NOMO-1 treated with DMSO at 0.1 percent for 48 hours (cell line): ENCODE measurements around the gene LMAN1L.

ENCODE experiments used
- DNase-seq: peaks from one replicate; lab custom pipeline; 2025; ENCODE audit not compliant: unreplicated experiment; lab: John Stamatoyannopoulos, UW

Gene LMAN1L

DNA sequence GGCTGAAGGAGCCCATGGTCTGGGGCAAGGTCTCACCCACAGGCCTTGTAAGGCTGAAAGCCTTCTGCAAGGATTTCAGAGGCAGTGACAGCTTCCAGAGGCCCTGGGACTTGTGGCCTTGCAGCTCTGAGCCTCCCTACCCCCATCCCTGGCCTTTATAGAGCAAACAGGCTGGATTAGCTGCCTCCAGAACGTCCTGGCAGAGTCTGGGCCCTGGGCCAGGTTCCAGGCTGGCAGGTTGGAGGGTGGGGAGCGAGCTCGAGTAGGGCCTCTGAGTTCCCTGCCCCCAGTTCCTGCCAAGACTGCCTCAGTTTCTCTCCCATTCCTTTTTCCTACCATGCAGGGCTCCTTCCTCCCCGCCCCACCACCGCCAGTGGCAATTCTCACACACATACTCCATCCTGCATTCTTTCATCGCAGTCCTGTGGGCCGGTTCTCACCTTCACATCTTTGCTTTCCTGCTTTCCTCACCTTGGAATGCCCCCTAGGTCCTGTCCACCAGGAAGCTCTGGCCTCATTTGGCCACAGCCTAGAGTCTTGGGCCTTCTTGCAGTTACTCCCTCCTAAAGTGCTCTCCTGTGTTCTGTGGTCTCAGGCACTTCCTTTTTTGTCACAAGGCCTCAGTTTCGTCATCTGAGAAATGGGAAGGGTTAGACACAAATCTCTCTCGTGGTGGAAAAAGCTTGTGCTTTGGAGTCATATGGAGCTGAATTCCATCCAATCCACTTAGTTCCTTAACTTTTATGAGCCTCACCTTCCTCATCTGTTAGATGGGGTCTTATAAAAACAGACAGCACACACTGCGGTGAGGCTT is 2.7 kb downstream of the LMAN1L start:
- DNase-seq, result no peak

GRCh38 chr15:74815961-74816360 is 3.3 kb downstream of the LMAN1L start:
- no peak for DNase-seq

- DNase-seq, result no peak
Observed at GRCh38 chr15:74816624-74817369, 4.2 kb downstream of the LMAN1L start.

DNA sequence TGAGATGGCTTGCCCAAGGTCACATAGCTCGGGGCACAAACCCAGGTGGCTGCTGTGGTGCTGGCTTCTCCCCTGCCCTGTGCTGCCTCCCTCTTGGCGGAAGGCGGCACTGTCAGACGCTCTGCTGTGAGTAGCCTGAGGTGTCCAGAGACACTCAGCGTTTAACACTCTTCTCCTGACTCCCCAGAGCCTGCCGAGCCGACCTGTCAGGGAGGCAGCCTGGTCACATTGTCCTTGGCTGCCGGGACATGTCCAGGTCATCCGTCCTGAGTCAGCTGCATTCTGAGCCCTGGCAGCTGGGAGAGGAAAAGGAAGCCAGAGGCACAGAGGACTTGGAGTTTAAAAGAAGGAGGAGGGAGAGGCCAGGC is 4.7 kb downstream of the LMAN1L start:
- DNase-seq, result no peak

GRCh38 chr15:74820056-74820455 is 7.4 kb downstream of the LMAN1L start:
- no peak for DNase-seq

DNA sequence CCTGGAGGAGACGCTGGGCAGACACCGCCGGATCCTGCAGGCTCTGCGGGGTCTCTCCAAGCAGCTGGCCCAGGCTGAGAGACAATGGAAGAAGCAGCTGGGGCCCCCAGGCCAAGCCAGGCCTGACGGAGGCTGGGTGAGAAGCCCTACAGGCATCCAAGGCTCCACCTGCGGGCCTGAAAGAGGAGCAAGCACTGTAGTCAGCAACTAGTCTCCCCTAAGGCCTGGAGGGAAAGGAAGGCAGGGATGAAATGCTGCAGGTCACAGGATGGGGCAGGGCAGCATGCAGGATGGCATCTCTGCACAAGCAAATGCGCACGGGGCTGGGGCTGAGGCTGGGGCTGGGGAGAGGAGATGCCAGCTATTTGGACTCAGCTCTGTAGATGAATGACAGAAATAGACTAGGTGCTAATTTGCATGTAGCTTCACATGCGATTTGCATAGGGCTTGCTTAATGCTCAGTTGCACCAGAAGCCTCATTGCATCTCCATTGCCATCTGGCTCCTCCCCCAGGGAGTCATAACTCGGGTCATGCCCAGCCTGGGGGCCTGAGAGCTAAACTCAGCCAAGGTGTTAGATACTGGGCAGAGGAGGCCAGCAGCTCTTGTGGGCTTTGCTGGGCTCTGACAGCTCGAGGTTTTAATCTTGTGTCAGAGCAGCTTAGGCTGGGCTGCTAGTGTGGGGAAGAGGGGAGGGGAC is 8.6 kb downstream of the LMAN1L start:
- DNase-seq, result peak; percentile 26

- DNase-seq, result no peak
Observed at GRCh38 chr15:74821790-74822158, 9.1 kb downstream of the LMAN1L start.

DNA sequence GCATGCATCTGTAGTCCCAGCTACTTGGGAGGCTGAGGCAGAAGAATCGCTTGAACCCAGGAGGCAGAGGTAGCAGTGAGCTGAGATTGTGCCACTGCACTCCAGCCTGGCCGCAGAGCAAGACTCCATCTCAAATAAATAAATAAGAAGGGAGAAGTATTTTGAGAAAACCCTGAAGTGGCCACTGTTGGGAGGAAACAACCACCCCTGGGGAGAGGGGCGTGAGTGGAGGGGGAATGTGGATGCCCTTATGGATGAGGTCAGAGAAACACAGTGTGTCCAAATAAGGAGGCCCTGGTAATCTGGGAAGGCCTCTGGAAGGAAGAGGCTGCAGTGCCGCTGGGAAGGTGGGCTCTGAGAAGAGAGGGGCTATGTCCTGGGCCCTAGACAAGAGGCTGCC is 9.6 kb downstream of the LMAN1L start:
- no peak for DNase-seq

- DNase-seq, result no peak
Observed at GRCh38 chr15:74823324-74823723, 10.7 kb downstream of the LMAN1L start.

GRCh38 chr15:74824976-74825375 is 12.3 kb downstream of the LMAN1L start:
- DNase-seq, result no peak

DNA sequence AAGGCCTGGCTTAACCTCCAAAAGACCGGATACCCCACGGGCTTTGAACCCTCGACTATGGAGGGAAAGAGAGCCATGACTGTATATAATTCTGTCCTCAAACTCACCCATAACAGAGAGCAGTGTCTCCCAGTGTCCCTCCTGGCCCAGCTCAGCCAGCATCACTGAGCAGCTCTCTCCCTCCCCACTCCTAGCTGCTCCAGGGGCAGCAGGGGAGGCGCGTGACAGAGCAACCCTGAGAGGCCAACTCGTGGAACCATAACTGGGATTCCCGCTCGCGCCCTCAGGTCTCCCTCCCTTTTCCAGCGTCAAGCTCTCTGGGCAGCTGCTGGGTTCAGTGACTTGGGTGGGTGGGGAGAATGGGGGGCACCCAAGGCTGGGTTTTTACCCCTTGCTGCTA is 13.2 kb downstream of the LMAN1L start:
- no peak for DNase-seq

GRCh38 chr15:74826364-74826819 is 13.8 kb downstream of the LMAN1L start, which contains the start of gene CPLX3:
Gene CPLX3, plus strand, starts transcription at chr15:74826627. Its CDS starts 77 bp downstream, at chr15:74826704.
- no peak for DNase-seq

- no peak for DNase-seq
Observed at GRCh38 chr15:74826921-74827320, 14.3 kb downstream of the LMAN1L start.

DNA sequence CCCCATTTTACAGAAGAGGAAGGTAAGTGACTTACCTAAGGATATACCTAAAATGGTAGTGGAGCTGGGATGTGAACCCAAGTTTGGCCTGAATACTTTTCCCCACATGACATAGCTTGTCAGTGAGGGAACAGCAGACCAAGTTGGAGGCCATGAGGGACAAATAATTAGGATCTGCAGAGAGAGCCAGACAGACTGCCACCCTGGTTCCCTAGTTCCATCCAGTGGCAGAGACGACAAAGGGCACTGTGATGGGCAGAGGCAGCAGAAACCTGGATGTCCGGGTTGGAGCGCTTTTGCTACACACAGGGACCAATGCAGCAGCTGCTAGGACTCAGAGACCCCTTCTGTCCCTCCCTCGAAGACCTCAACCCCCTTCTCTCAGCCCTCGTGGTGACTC is 15.0 kb downstream of the LMAN1L start:
- no peak for DNase-seq

DNA sequence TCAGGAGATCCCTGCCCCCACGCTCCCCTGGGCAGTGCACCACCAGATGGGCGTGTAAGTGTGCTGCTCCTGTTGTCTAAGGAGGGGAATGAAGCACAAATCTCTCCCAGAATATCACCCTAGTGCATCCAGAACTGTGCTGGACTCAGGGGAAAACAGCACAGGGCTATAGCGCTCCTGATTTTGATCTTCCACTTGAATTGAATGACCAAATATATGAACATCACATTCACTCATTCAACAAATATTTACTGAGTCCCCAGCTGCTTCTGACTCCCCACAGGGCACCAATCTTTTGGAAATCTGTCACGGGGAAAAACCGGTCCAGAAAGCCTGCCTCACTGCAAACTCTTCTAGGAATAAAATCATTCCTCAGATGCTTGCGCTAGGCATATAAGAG is 16.2 kb downstream of the LMAN1L start:
- DNase-seq, result no peak

GRCh38 chr15:74829486-74829885 is 16.9 kb downstream of the LMAN1L start:
- no peak for DNase-seq

DNA sequence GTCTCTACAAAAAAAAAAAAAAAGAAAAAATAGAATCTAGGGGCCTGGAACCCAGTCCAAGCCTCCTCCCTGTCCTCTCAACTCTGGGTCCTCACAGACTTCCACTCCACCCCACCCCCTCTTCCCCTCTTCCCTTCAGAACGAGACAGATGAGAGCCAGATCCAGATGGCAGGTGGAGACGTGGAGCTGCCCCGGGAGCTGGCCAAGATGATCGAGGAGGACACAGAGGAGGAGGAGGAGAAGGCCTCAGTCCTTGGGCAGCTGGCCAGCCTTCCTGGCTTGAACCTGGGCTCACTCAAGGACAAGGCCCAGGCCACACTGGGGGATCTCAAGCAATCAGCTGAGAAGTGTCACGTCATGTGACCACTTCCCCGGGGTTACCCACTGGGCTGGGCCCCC is 17.4 kb downstream of the LMAN1L start:
- no peak for DNase-seq

- DNase-seq, result no peak
Observed at GRCh38 chr15:74830868-74831267, 18.2 kb downstream of the LMAN1L start.

GRCh38 chr15:74831813-74832495 is 19.3 kb downstream of the LMAN1L start:
- no peak for DNase-seq

DNA sequence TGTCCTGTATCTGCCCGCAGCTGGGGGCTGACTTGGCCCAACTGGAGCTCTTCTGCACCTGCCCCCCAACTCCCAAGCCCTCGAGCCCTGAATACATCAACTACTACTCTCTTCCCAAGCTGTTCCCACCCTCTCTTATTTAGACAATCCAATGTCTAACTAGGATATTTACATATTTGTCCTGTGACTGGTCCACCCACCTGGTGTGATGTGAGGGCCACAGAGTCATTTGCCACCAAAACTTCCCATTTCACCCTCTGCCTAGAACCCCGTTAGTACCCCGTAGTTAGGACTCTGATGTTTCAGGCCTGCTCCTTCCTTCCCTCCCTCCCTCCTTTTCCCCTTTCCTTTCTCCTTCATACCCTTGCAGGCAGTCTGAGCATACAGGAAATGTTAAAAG is 20.2 kb downstream of the LMAN1L start:
- DNase-seq, result no peak
